Measurements from ENCODE around the gene RNF138.

DNA sequence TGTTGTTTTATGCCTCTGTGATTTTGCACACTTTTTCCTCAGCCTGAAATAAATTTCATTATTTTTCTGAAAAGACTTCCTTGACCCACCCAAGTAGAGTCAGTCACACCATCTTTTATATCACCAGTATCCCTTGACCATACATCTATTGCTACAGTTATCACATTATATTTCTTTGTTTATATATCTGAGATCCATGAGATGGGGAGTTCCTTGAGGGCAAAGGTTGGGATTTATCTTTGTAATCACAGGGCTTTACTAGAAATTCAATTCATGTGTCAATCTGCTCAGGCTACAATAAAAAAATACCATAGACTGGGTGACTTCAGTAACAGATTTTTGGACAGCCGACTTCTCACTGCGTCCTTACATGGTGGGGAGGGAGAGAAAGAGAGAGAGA is 12.8 kb upstream of the RNF138 start:
- no peak for TF ChIP-seq CHD2 (IDR thresholded peaks at IDR 0.05; ENCODE audit: low read length)
- no peak for TF ChIP-seq BCL11A (IDR thresholded peaks at IDR 0.05; ENCODE audit: low read depth in 2 of 2, low read length in 2 of 2)
- TF ChIP-seq MAFK (IDR thresholded peaks at IDR 0.05; ENCODE audit: low read depth, low read length), result no peak
- no peak for TF ChIP-seq POLR2AphosphoS5 (IDR thresholded peaks at IDR 0.05; ENCODE audit: low read depth, low read length)
- no peak for TF ChIP-seq SUZ12 (IDR thresholded peaks at IDR 0.05; ENCODE audit: low read length)
- TF ChIP-seq, protein P1, sequence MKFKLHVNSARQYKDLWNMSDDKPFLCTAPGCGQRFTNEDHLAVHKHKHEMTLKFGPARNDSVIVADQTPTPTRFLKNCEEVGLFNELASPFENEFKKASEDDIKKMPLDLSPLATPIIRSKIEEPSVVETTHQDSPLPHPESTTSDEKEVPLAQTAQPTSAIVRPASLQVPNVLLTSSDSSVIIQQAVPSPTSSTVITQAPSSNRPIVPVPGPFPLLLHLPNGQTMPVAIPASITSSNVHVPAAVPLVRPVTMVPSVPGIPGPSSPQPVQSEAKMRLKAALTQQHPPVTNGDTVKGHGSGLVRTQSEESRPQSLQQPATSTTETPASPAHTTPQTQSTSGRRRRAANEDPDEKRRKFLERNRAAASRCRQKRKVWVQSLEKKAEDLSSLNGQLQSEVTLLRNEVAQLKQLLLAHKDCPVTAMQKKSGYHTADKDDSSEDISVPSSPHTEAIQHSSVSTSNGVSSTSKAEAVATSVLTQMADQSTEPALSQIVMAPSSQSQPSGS (IDR thresholded peaks at IDR 0.05; ENCODE audit: low read length), result no peak
- no peak for TF ChIP-seq RAD21 (IDR thresholded peaks at IDR 0.05 in 1 of 2, conservative IDR thresholded peaks at IDR 0.05 in 1 of 2; ENCODE audit: low read depth in 2 of 2, low read length in 2 of 2)
